SIG-M5 (cell line): ENCODE measurements around the gene MELTF.
"Not testable (repeated sequence)": the region's sequence is repeated elsewhere in the genome, so short reads cannot be mapped to it uniquely, and the experiment has no call there.

Experiments used
- DNase-seq: peaks from one replicate; lab custom pipeline; 2025; lab: John Stamatoyannopoulos, UW

Gene MELTF

GRCh38 chr3:197029511-197030167 is at the start of gene MELTF:
MELTF (minus strand) TSS chr3:197029817; CDS start chr3:197029702, 115 bp downstream.
- DNase-seq = no peak

- DNase-seq = no peak
These were observed 46.8 kb upstream of the MELTF start for GRCh38 chr3:197076415-197076814.

- DNase-seq = no peak
These were observed 38.5 kb upstream of the MELTF start for GRCh38 chr3:197068077-197068476.

- no peak for DNase-seq
These were observed 35.2 kb upstream of the MELTF start for GRCh38 chr3:197064771-197065170.

GRCh38 chr3:197062446-197062845 is 32.8 kb upstream of the MELTF start:
- no peak for DNase-seq

GRCh38 chr3:197051637-197052036 is 22.0 kb upstream of the MELTF start:
- DNase-seq = not testable (repeated sequence)

- no peak for DNase-seq
These were observed 20.9 kb upstream of the MELTF start for GRCh38 chr3:197050511-197050910.

- no peak for DNase-seq
These were observed 12.9 kb upstream of the MELTF start for GRCh38 chr3:197042539-197042938.

GRCh38 chr3:197041875-197042488 is 12.4 kb upstream of the MELTF start:
- no peak for DNase-seq

- DNase-seq = no peak
These were observed 11.0 kb upstream of the MELTF start for GRCh38 chr3:197040658-197041057.

GRCh38 chr3:197038679-197039462 is 9.3 kb upstream of the MELTF start:
- DNase-seq = no peak

GRCh38 chr3:197035577-197035976 is 6.0 kb upstream of the MELTF start:
- no peak for DNase-seq

- not testable (repeated sequence) for DNase-seq
These were observed 5.2 kb upstream of the MELTF start for GRCh38 chr3:197034778-197035177.

GRCh38 chr3:197033764-197034163 is 4.1 kb upstream of the MELTF start:
- not testable (repeated sequence) for DNase-seq

GRCh38 chr3:197031315-197032285 is 2.0 kb upstream of the MELTF start:
- no peak for DNase-seq

- no peak for DNase-seq
These were observed 1.0 kb upstream of the MELTF start for GRCh38 chr3:197030379-197031314.

GRCh38 chr3:197028728-197029510 is 698 bp downstream of the MELTF start:
- DNase-seq = no peak

GRCh38 chr3:197027896-197028727 is 1.5 kb downstream of the MELTF start:
- no peak for DNase-seq
